WERI-Rb-1 (cell line): ENCODE data around the gene VAV2.

ENCODE experiments used
- DNase-seq: peaks from one replicate; pipeline ENCODE4 v3.0.0-alpha.2; 2020
- H3K27ac ChIP-seq: fragments of 250-450 bp; sonication (Bioruptor Pico); 2 replicates; pipeline ENCODE4 v1.5.1; 2020; ENCODE audit warnings: mild to moderate bottlenecking, moderate library complexity
- H3K27me3 ChIP-seq: fragments of 250-450 bp; sonication (Bioruptor Pico); 2 replicates; pipeline ENCODE4 v1.5.1; 2021; ENCODE audit warnings: mild to moderate bottlenecking, low read depth, moderate library complexity; ENCODE audit not compliant: insufficient read depth, severe bottlenecking
- H3K36me3 ChIP-seq: fragments of 250-450 bp; sonication (Bioruptor Pico); 2 replicates; pipeline ENCODE4 v1.5.1; 2020; ENCODE audit warnings: mild to moderate bottlenecking, moderate library complexity
- H3K4me3 ChIP-seq: 2 replicates; pipeline ENCODE4 v1.5.1; 2011; ENCODE audit warnings: low read depth, mild to moderate bottlenecking, control low read depth, low read length
- H3K9me3 ChIP-seq: fragments of 250-450 bp; sonication (Bioruptor Pico); 2 replicates; pipeline ENCODE4 v1.5.1; 2021; ENCODE audit warnings: mild to moderate bottlenecking, moderate library complexity; ENCODE audit not compliant: severe bottlenecking
- CTCF ChIP-seq: IDR thresholded peaks from 2 replicates; pipeline ENCODE4 v1.5.1; 2011; ENCODE audit warnings: low read depth, mild to moderate bottlenecking, control low read depth, inconsistent platforms, low read length

The VAV2 gene

GRCh38 chr9:133882849-133883755 lies 109.0 kb downstream of the VAV2 start:
- Histone ChIP-seq H3K27me3 (no peaks in the 10 kb centered on the region), H3K27ac (peak overlapping the region; percentile 81), H3K4me3 (no peak overlapping the region), H3K36me3 (peaks cover 3% of the 10 kb centered on the region), H3K9me3 (no peaks in the 10 kb centered on the region)
- TF ChIP-seq CTCF = no peak
- no peak for DNase-seq

- H3K27ac ChIP-seq = peak overlapping the region; percentile 81
- no peak for TF ChIP-seq CTCF
- H3K4me3 ChIP-seq = no peak overlapping the region
- peaks cover 3% of the 10 kb centered on the region for H3K36me3 ChIP-seq
- no peak for DNase-seq
- no peaks in the 10 kb centered on the region for H3K27me3 ChIP-seq
- H3K9me3 ChIP-seq = no peaks in the 10 kb centered on the region
These were observed 110.3 kb downstream of the VAV2 start for GRCh38 chr9:133881671-133882381.

GRCh38 chr9:133880851-133881661 lies 111.1 kb downstream of the VAV2 start:
- H3K9me3 ChIP-seq = no peaks in the 10 kb centered on the region
- peaks cover 3% of the 10 kb centered on the region for H3K36me3 ChIP-seq
- H3K27ac ChIP-seq = peak overlapping the region; percentile 81
- peak; percentile 62 for DNase-seq
- no peaks in the 10 kb centered on the region for H3K27me3 ChIP-seq
- H3K4me3 ChIP-seq = no peak overlapping the region
- no peak for TF ChIP-seq CTCF

DNA sequence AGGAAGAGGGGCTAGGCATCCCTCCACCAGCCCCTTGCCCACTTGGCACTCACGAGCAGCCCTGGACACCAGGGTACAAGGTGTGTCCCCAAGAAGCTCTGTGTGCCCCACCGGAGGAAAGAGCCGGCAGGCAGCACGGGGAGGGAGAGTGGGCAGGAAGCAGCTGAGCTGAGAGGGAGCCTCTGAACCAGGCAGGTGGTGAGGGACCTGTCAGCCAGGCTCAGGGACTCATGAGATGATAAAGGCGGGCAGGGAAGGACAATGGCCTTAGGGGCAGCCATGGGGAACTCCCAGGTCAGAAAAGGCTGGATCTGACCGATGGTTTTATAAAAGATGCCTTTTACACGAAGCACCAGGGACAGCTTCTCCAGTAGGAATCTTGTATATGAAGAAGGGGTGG lies 112.0 kb downstream of the VAV2 start:
- H3K9me3 ChIP-seq = no peaks in the 10 kb centered on the region
- DNase-seq = peak; percentile 61
- H3K27me3 ChIP-seq = no peaks in the 10 kb centered on the region
- no peak for TF ChIP-seq CTCF
- no peak overlapping the region for H3K4me3 ChIP-seq
- H3K27ac ChIP-seq = peak overlapping the region; percentile 81
- H3K36me3 ChIP-seq = peaks cover 3% of the 10 kb centered on the region

DNA sequence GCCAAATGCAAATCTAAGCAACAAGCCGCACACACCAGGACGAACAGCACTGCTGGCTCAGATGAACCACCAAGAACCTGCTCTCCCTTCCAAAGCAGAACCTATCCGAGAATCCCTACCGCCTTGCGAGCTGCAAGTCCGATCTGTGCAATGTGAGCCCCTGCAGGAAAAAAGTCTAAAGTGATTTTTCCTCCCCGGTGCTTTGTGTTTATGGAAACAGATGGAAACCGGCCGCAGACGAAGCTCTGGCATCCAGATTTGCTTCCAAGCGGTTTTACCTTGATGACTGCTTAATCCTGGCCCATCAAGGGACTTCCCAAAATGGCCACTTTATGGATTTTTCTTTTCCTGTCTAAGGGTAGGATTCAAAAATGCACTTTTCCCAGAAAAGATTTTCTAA lies 112.5 kb downstream of the VAV2 start:
- Histone ChIP-seq H3K36me3 (peaks cover 3% of the 10 kb centered on the region), H3K4me3 (no peak overlapping the region), H3K27ac (peak overlapping the region; percentile 81), H3K27me3 (no peaks in the 10 kb centered on the region), H3K9me3 (no peaks in the 10 kb centered on the region)
- TF ChIP-seq CTCF = no peak
- DNase-seq = peak; percentile 59
